AG09309 (cell line): ENCODE measurements around the gene MATN3.

Experiments
- DNase-seq: peaks from one replicate; pipeline ENCODE4 v3.0.0-alpha.2; 2010; ENCODE audit warnings: low read depth
- H3K4me3 ChIP-seq: 2 replicates; pipeline ENCODE4 v1.5.1; 2011; ENCODE audit warnings: mild to moderate bottlenecking, low read depth, low read length, moderate library complexity; ENCODE audit not compliant: control insufficient read depth
- CTCF ChIP-seq: IDR thresholded peaks from 2 replicates; pipeline ENCODE4 v1.5.1; 2011; ENCODE audit warnings: mild to moderate bottlenecking, low read depth, low read length, inconsistent platforms; ENCODE audit not compliant: insufficient read depth, control insufficient read depth; ENCODE audit errors: missing control alignments

Gene MATN3

GRCh38 chr2:20012282-20013125, at the start of gene MATN3:
MATN3 (minus strand) TSS chr2:20012668; CDS start chr2:20012631, 37 bp downstream.
- no peak for DNase-seq
- no peak for TF ChIP-seq CTCF
- H3K4me3 ChIP-seq = peak within 1 kb of the TSS; percentile 35

- no peak overlapping the region for H3K4me3 ChIP-seq
- DNase-seq = no peak
- TF ChIP-seq CTCF = no peak
Measured at GRCh38 chr2:20061940-20062339, 49.5 kb upstream of the MATN3 start.

GRCh38 chr2:20061476-20061875, 49.0 kb upstream of the MATN3 start:
- no peak for TF ChIP-seq CTCF
- no peak for DNase-seq
- H3K4me3 ChIP-seq = no peak overlapping the region

GRCh38 chr2:20060106-20060505, 47.6 kb upstream of the MATN3 start:
- TF ChIP-seq CTCF = no peak
- H3K4me3 ChIP-seq = no peak overlapping the region
- DNase-seq = no peak

GRCh38 chr2:20057268-20057667, 44.8 kb upstream of the MATN3 start:
- DNase-seq = no peak
- no peak overlapping the region for H3K4me3 ChIP-seq
- no peak for TF ChIP-seq CTCF

- DNase-seq = no peak
- H3K4me3 ChIP-seq = no peak overlapping the region
- no peak for TF ChIP-seq CTCF
Measured at GRCh38 chr2:20054931-20055330, 42.5 kb upstream of the MATN3 start.
